H1 (cell line): Measurements from ENCODE around the gene HYAL4. TPM values are rescaled to one million over a fixed set of nuclear protein-coding genes. Genes with fewer than 3 reads are reported as not detected.

Experiments
- CTCF ChIA-PET: fragments of 300-600 bp; sonication (Branson Sonifier 250); formaldehyde crosslinking; loops from one replicate; lab custom pipeline; 2021; ENCODE audit not compliant: partially characterized antibody; lab: Charles Lee
- POLR2A ChIA-PET: fragments of 300-600 bp; sonication (Branson Sonifier 250); formaldehyde crosslinking; loops from one replicate; lab custom pipeline; 2021; ENCODE audit warnings: inconsistent platforms; ENCODE audit not compliant: partially characterized antibody; lab: Charles Lee
- DNase-seq, 2 experiments: peaks; one replicate each; pipeline versions ENCODE4 v3.0.0 to v3.0.0-alpha.2; 2010 to 2022; ENCODE audit warnings: low spot score in 2 of 2, low read depth in 1 of 2, mixed read lengths in 1 of 2
- FAIRE-seq: peaks from 2 replicates; lab custom pipeline; 2011; peaks lifted over from hg19 to GRCh38; lab: Jason Lieb, UNC
- H2AFZ ChIP-seq: 2 replicates; pipeline ENCODE4 v1.8.1; 2012; ENCODE audit warnings: low read length, inconsistent platforms
- H2AK5ac ChIP-seq: 2 replicates; pipeline ENCODE4 v1.6.1; 2013; ENCODE audit warnings: low read depth, low read length
- H2BK120ac ChIP-seq: replicated peaks from 2 replicates; pipeline ENCODE3; 2013; ENCODE audit warnings: low read depth, low read length, inconsistent platforms
- H2BK12ac ChIP-seq: 2 replicates; pipeline ENCODE4 v1.6.1; 2013; ENCODE audit warnings: low read depth, low read length
- H2BK15ac ChIP-seq: 2 replicates; pipeline ENCODE4 v1.6.1; 2013; ENCODE audit warnings: low read length
- H2BK20ac ChIP-seq: 2 replicates; pipeline ENCODE4 v1.6.1; 2013; ENCODE audit warnings: low read length
- H2BK5ac ChIP-seq: 2 replicates; pipeline ENCODE4 v1.6.1; 2013; ENCODE audit warnings: low read depth, low read length
- H3K14ac ChIP-seq: 2 replicates; pipeline ENCODE4 v1.6.1; 2013; ENCODE audit warnings: inconsistent platforms; ENCODE audit not compliant: insufficient read length
- H3K18ac ChIP-seq: 2 replicates; pipeline ENCODE4 v1.6.1; 2013; ENCODE audit warnings: low read length; ENCODE audit errors: extremely low read depth
- H3K23ac ChIP-seq: 2 replicates; pipeline ENCODE4 v1.6.1; 2013; ENCODE audit warnings: inconsistent platforms; ENCODE audit not compliant: insufficient read length
- H3K23me2 ChIP-seq: 2 replicates; pipeline ENCODE4 v1.6.1; 2013; ENCODE audit warnings: low read depth, low read length
- H3K27ac ChIP-seq: 2 replicates; pipeline ENCODE4 v1.6.1; 2011; ENCODE audit warnings: low read depth, low read length, inconsistent platforms
- H3K27me3 ChIP-seq, 4 experiments: replicated peaks in 1 of 4; 1 replicate in 1 of 4; 2 replicates in 3 of 4; pipeline versions ENCODE4 v1.6.1 to v1.8.1; 2011 to 2013; ENCODE audit warnings: low read length in 3 of 4, mild to moderate bottlenecking in 3 of 4, inconsistent platforms in 2 of 4, mixed read lengths in 2 of 4, moderate library complexity in 1 of 4; ENCODE audit not compliant: control insufficient read depth in 3 of 4, insufficient read depth in 3 of 4; ENCODE audit errors: extremely low read depth in 1 of 4
- H3K36me3 ChIP-seq, 4 experiments: 2 replicates each; pipeline versions ENCODE4 v1.6.1 to v1.8.1; 2011 to 2013; ENCODE audit warnings: mild to moderate bottlenecking in 4 of 4, low read length in 3 of 4, moderate library complexity in 2 of 4, control low read depth in 1 of 4, inconsistent platforms in 1 of 4; ENCODE audit not compliant: insufficient read depth in 4 of 4, control insufficient read depth in 2 of 4
- H3K4ac ChIP-seq: replicated peaks from 2 replicates; pipeline ENCODE3; 2013; ENCODE audit warnings: low read length, low read depth, mixed read lengths, inconsistent platforms; ENCODE audit not compliant: insufficient read length
- H3K4me1 ChIP-seq, 4 experiments: replicated peaks in 1 of 4; 1 replicate in 1 of 4; 2 replicates in 3 of 4; pipeline versions ENCODE4 v1.6.1 to v1.8.1; 2011 to 2013; ENCODE audit warnings: low read length in 3 of 4, inconsistent platforms in 2 of 4, mixed read lengths in 1 of 4; ENCODE audit not compliant: insufficient read depth in 4 of 4, control insufficient read depth in 3 of 4
- H3K4me2 ChIP-seq, 2 experiments: 2 replicates each; pipeline versions ENCODE4 v1.6.1 to v1.8.1; 2011 to 2013; ENCODE audit warnings: low read depth in 2 of 2, low read length in 2 of 2, control low read depth in 1 of 2, inconsistent platforms in 1 of 2, mild to moderate bottlenecking in 1 of 2; ENCODE audit not compliant: insufficient read depth in 1 of 2
- H3K4me3 ChIP-seq, 4 experiments: fragments of 200-600, 300-600 bp in 1 of 4; sonication (generic), shearing (Covaris generic), sonication (Bioruptor Twin) in 1 of 4; 2 replicates each; pipeline versions ENCODE4 v1.5.1 to v1.8.1; 2011 to 2016; ENCODE audit warnings: low read length in 4 of 4, low read depth in 3 of 4, control low read depth in 2 of 4, inconsistent platforms in 2 of 4, mild to moderate bottlenecking in 2 of 4, mixed read lengths in 1 of 4, moderate library complexity in 1 of 4; ENCODE audit not compliant: insufficient read depth in 2 of 4; ENCODE audit errors: extremely low read depth in 1 of 4
- H3K56ac ChIP-seq: replicated peaks from 2 replicates; pipeline ENCODE3; 2013; ENCODE audit warnings: low read depth, mild to moderate bottlenecking, mixed read lengths, low read length, inconsistent platforms; ENCODE audit not compliant: insufficient read length
- H3K79me1 ChIP-seq: 2 replicates; pipeline ENCODE4 v1.6.1; 2013; ENCODE audit warnings: low read depth, low read length, control low read depth
- H3K79me2 ChIP-seq, 2 experiments: 2 replicates each; pipeline versions ENCODE4 v1.6.1 to v1.8.1; 2012 to 2013; ENCODE audit warnings: low read length in 2 of 2, mild to moderate bottlenecking in 2 of 2, inconsistent platforms in 1 of 2; ENCODE audit not compliant: insufficient read depth in 2 of 2, control insufficient read depth in 1 of 2
- H3K9ac ChIP-seq, 4 experiments: replicated peaks in 1 of 4; 1 replicate in 1 of 4; 2 replicates in 3 of 4; pipeline versions ENCODE4 v1.6.1 to v1.8.1; 2011 to 2013; ENCODE audit warnings: low read depth in 3 of 4, low read length in 3 of 4, control low read depth in 2 of 4, mild to moderate bottlenecking in 2 of 4, moderate library complexity in 2 of 4, inconsistent platforms in 1 of 4; ENCODE audit errors: extremely low read depth in 1 of 4
- H3K9me3 ChIP-seq, 2 experiments: 2 replicates each; pipeline versions ENCODE4 v1.6.1 to v1.8.1; 2012 to 2013; ENCODE audit warnings: mild to moderate bottlenecking in 2 of 2, moderate library complexity in 2 of 2, control low read depth in 1 of 2, inconsistent platforms in 1 of 2, low read depth in 1 of 2, low read length in 1 of 2, mixed read lengths in 1 of 2; ENCODE audit not compliant: insufficient read depth in 2 of 2
- H4K20me1 ChIP-seq, 2 experiments: replicated peaks in 1 of 2; 2 replicates each; pipeline versions ENCODE3 to v1.8.1; 2011 to 2013; ENCODE audit warnings: inconsistent platforms in 2 of 2, low read length in 2 of 2, mild to moderate bottlenecking in 1 of 2; ENCODE audit not compliant: insufficient read depth in 2 of 2, control insufficient read depth in 1 of 2
- H4K5ac ChIP-seq: 2 replicates; pipeline ENCODE4 v1.6.1; 2013; ENCODE audit warnings: low read length, low read depth, mixed read lengths, inconsistent platforms; ENCODE audit not compliant: insufficient read length
- H4K8ac ChIP-seq: 2 replicates; pipeline ENCODE4 v1.8.0; 2013; ENCODE audit warnings: mild to moderate bottlenecking, moderate library complexity, low read length, inconsistent platforms; ENCODE audit not compliant: insufficient read depth; ENCODE audit errors: extremely low read depth
- H4K91ac ChIP-seq: replicated peaks from 2 replicates; pipeline ENCODE3; 2013; ENCODE audit warnings: low read length, mixed read lengths, inconsistent platforms; ENCODE audit not compliant: insufficient read length
- BACH1 ChIP-seq: IDR thresholded peaks from 2 replicates; pipeline ENCODE4 v1.6.1; 2012; ENCODE audit warnings: low read length, improper control_type of control experiment
- MAFK ChIP-seq: IDR thresholded peaks from 2 replicates; pipeline ENCODE4 v1.6.1; 2012; ENCODE audit warnings: low read depth, mild to moderate bottlenecking, improper control_type of control experiment, low read length
- RBBP5 ChIP-seq: IDR thresholded peaks from 2 replicates; pipeline ENCODE4 v1.7.1; 2012; ENCODE audit warnings: low read depth, mild to moderate bottlenecking, inconsistent platforms, low read length, moderate library complexity, borderline replicate concordance
- TEAD4 ChIP-seq: IDR thresholded peaks from 2 replicates; pipeline ENCODE4 v1.6.1; 2012; ENCODE audit warnings: low read depth, low read length, inconsistent platforms, mixed read lengths
- WGBS, 2 experiments: shearing (Covaris generic) in 1 of 2; methylation state at CpG; one replicate each; pipeline versions ENCODE4 v1.1.6 to v1.1.7; 2013 to 2015; ENCODE audit warnings: low lambda C conversion rate in 2 of 2, mixed read lengths in 2 of 2, inconsistent platforms in 1 of 2, low coverage in 1 of 2, missing lambda C conversion rate in 1 of 2; ENCODE audit not compliant: insufficient replicate concordance in 2 of 2, insufficient coverage in 1 of 2, insufficient read length in 1 of 2; ENCODE audit errors: extremely low coverage in 1 of 2, missing lambda C conversion rate in 1 of 2; 5-methylcytosine and 5-hydroxymethylcytosine counted together
- polyA plus RNA-seq, 7 experiments: library from polyadenylated mRNA; depleted of rRNA in 3 of 7; stranded (reverse) in 5 of 7; unstranded in 2 of 7; fragments of >200 nt in 5 of 7; fragments of 200-250 nt in 2 of 7; gene quantifications; 1 replicate in 5 of 7; 2 replicates in 1 of 7; 4 replicates in 1 of 7; pipeline versions ENCODE4 v1.2.1 to v1.2.3, GENCODE V29; 2011 to 2013; ENCODE audit warnings: missing spikeins in 2 of 7, mixed read lengths in 2 of 7
- total RNA-seq: library from RNA; stranded (reverse); fragmentation: NEBNext Ultra II Directional; extraction: Animal tissue kit (Norgen Biotek cat#: 25700); gene quantifications from 2 replicates; pipeline ENCODE4 v1.2.1, GENCODE V29; 2021

Gene HYAL4
- total and polyA plus RNA-seq, 2 of the 8 experiments (the other 6 are each of a cell fraction or from before 2014, with no cell fraction given): not detected

DNA sequence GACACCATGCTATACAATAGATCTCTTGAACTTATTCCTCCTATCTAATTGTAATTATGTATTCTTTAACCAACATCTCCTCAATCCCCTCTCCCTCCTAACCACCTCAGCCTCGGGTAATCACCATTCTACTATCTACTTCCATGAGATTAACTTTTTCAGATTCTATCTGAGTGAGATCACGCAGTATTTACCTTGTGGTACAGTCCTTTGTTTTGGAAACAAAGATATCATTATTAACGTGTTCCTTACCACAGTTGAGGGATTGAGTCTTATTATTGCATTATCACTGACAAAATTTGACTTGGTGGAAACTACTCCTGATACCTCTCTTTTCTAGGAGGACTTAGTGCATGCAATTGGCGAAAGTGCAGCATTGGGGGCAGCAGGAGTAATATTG, 26.0 kb upstream of the HYAL4 start:
- no peaks in the 10 kb centered on the region for H3K27me3 ChIP-seq
- TF ChIP-seq TEAD4 (no peak), BACH1 (no peak), RBBP5 (no peak), MAFK (no peak)

More for the DNA sequence above, 26.0 kb upstream of the HYAL4 start:
- H4K8ac ChIP-seq: no peak overlapping the region
- no peak overlapping the region for H3K4ac ChIP-seq
- FAIRE-seq (no peak), DNase-seq (no peak)
- H3K36me3 ChIP-seq: no peaks in the 10 kb centered on the region
- H3K9me3 ChIP-seq: no peaks in the 10 kb centered on the region
- no peaks in the 10 kb centered on the region for H3K79me1 ChIP-seq
- H2BK12ac ChIP-seq: no peak overlapping the region
- H2BK20ac ChIP-seq: no peak overlapping the region
- no peak overlapping the region for H4K5ac ChIP-seq
- H3K79me2 ChIP-seq: no peaks in the 10 kb centered on the region
- no peak overlapping the region for H3K18ac ChIP-seq
- no peak overlapping the region for H3K9ac ChIP-seq
- H3K27ac ChIP-seq: no peak overlapping the region
- no peak overlapping the region for H2BK15ac ChIP-seq
- H4K91ac ChIP-seq: no peak overlapping the region
- no peaks in the 10 kb centered on the region for H3K23me2 ChIP-seq
- no peaks in the 10 kb centered on the region for H3K4me1 ChIP-seq
- no peak overlapping the region for H2BK5ac ChIP-seq
- H2AK5ac ChIP-seq: no peak overlapping the region
- H4K20me1 ChIP-seq: no peaks in the 10 kb centered on the region
- H2BK120ac ChIP-seq: no peak overlapping the region
- no peak overlapping the region for H2AFZ ChIP-seq
- ChIA-PET CTCF (interaction anchor here (0.7 to 1.4 kb wide), 2 partner anchors 10 to 53 kb away, joined by 3 read pairs; no protein-coding TSS in a partner anchor), POLR2A (no interaction called here)
- WGBS, 2 experiments: 86% methylated on average over 4 of the region's 4 CpGs; no CpG with 5 or more reads in 1 of the 2 experiments
- no peak overlapping the region for H3K23ac ChIP-seq
- no peak overlapping the region for H3K14ac ChIP-seq
- no peak overlapping the region for H3K4me2 ChIP-seq
- H3K4me3 ChIP-seq: no peak overlapping the region
- no peak overlapping the region for H3K56ac ChIP-seq
